ENCODE results near the gene CD177. TPM values are rescaled to one million over a fixed set of nuclear protein-coding genes. Genes with fewer than 3 reads are reported as not detected.
"Not testable (repeated sequence)": the region's sequence is repeated elsewhere in the genome, so short reads cannot be mapped to it uniquely, and the experiment has no call there.

The CD177 gene
- total RNA-seq, 1 experiment from 2014 or later: 0.09 TPM

DNA sequence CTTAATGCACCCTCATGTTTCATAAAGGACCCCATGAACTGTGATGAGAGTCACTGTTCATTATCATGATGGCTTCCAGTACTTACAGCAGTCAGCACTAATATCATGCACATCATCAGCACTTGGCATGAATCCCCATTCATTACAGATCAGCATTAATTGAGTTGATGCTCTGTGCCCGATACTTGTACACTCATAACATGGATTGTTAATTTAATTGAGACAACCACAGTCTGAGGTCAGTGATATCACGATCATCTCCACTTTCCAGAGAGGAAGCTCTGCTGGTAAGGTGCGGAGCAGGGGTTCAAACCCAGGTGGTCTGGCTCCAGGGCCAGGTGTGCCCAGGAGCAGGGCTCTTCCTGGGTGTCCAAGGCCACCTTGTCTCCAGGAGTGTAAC lies 40.0 kb downstream of the CD177 start:
- H3K4me1 ChIP-seq (ENCODE audit: insufficient read depth, low read length); H3K4me3 Mint-ChIP-seq; H2AK5ac ChIP-seq (ENCODE audit: insufficient read length, low read length); H2BK120ac ChIP-seq (ENCODE audit: low read depth, low read length, poor library complexity, severe bottlenecking); H3K9ac ChIP-seq (ENCODE audit: extremely low read depth, insufficient read length, low read length); H3K27me3 ChIP-seq (ENCODE audit: insufficient read depth, low read length); DNase-seq; H3K4me1 Mint-ChIP-seq; H2BK20ac ChIP-seq (ENCODE audit: low read depth, low read length, poor library complexity, severe bottlenecking); H2BK12ac ChIP-seq (ENCODE audit: insufficient read length, low read depth, low read length); H3K56ac ChIP-seq (ENCODE audit: insufficient read length, low read depth, low read length); H3K79me1 ChIP-seq (ENCODE audit: insufficient read depth, low read depth, low read length, poor library complexity, severe bottlenecking); H3K14ac ChIP-seq (ENCODE audit: insufficient read depth, low read length); H4K20me1 ChIP-seq (ENCODE audit: control insufficient read depth, insufficient read depth, insufficient read length); H3K9me3 ChIP-seq (ENCODE audit: control insufficient read depth, low read depth, low read length); H3K36me3 Mint-ChIP-seq (ENCODE audit: insufficient read depth in 1 of 3, low read depth in 3 of 3); H3K27ac ChIP-seq (ENCODE audit: insufficient read length, low read depth, low read length); H3K27ac Mint-ChIP-seq; H2BK15ac ChIP-seq (ENCODE audit: low read depth, low read length); H3K79me2 ChIP-seq (ENCODE audit: insufficient read depth, low read length); H3K4ac ChIP-seq (ENCODE audit: low read depth, low read length); H2AFZ ChIP-seq (ENCODE audit: low read length); H3K23ac ChIP-seq (ENCODE audit: insufficient read length, low read depth, low read length); H3K4me2 ChIP-seq (ENCODE audit: insufficient read depth, insufficient read length, low read length); H3K18ac ChIP-seq (ENCODE audit: insufficient read length, low read depth, low read length); H2BK5ac ChIP-seq (ENCODE audit: insufficient read length, low read length); H4K91ac ChIP-seq (ENCODE audit: insufficient read length, low read depth, low read length); H3T11ph ChIP-seq (ENCODE audit: low read length); H3K23me2 ChIP-seq (ENCODE audit: insufficient read length, low read depth, low read length, poor library complexity, severe bottlenecking); H4K8ac ChIP-seq (replicated peaks; ENCODE audit: insufficient read length, low read depth, low read length); H4K5ac ChIP-seq (ENCODE audit: insufficient read length, low read depth, low read length): not testable (repeated sequence)
- no CpG with 5 or more reads among the region's 3 CpGs for WGBS (ENCODE audit: extremely low coverage, insufficient read length, low lambda C conversion rate)
- peaks cover 10 to 54% of the 10 kb centered on the region in 2 experiments for H3K9me3 Mint-ChIP-seq
- peaks cover 16% of the 10 kb centered on the region for H3K27me3 Mint-ChIP-seq (ENCODE audit: low read depth)

Data from H9 (cell line).